Body of pancreas (tissue), 4 donors: ENCODE data around the gene CSTB. TPM values are rescaled to one million over a fixed set of nuclear protein-coding genes. Genes with fewer than 3 reads are reported as not detected.

Experiments
- ATAC-seq: fragments of 150-250 bp; one replicate; pipeline ENCODE4 v1.9.1; 2016
- DNase-seq, 4 donors: peaks; one replicate each; pipeline ENCODE4 v3.0.0-alpha.2; 2019
- H3K27ac ChIP-seq, 4 donors: fragments of 200-600 bp; sonication (generic); 1 replicate in 3 of 4; 2 replicates in 1 of 4; pipeline versions ENCODE4 v1.5.1 to v1.6.1; 2016 to 2019; ENCODE audit warnings: mild to moderate bottlenecking in 1 of 4, mixed read lengths in 1 of 4, moderate library complexity in 1 of 4
- H3K27me3 ChIP-seq, 2 donors: fragments of 200-600 bp; sonication (generic); one replicate each; pipeline ENCODE4 v1.6.0; 2016; ENCODE audit warnings: mild to moderate bottlenecking in 1 of 2
- H3K36me3 ChIP-seq, 2 donors: fragments of 200-600 bp; sonication (generic); replicated peaks in 1 of 2; 2 replicates each; pipeline ENCODE4 v1.5.1; 2016; ENCODE audit warnings: low read depth in 2 of 2; ENCODE audit not compliant: insufficient read depth in 1 of 2
- H3K4me1 ChIP-seq: fragments of 200-600 bp; sonication (generic); one replicate; pipeline ENCODE4 v1.6.0; 2016
- H3K4me3 ChIP-seq, 2 donors: fragments of 200-600 bp; sonication (generic); 1 replicate in 1 of 2; 2 replicates in 1 of 2; pipeline ENCODE4 v1.5.1; 2016 to 2019
- H3K9me3 ChIP-seq, 3 donors: fragments of 200-600 bp; sonication (generic); 1 replicate in 2 of 3; 2 replicates in 1 of 3; pipeline ENCODE4 v1.5.1; 2016
- CTCF ChIP-seq, 7 experiments: fragments of 450-650 bp in 4 of 7; fragments of 200-600 bp in 3 of 7; sonication (generic) in 3 of 7; IDR thresholded peaks; one replicate each; pipeline ENCODE4 v1.5.1; 2016 to 2019; ENCODE audit warnings: antibody characterized with exemption in 7 of 7
- POLR2A ChIP-seq, 3 donors: fragments of 450-650 bp; IDR thresholded peaks; one replicate each; pipeline ENCODE4 v1.6.1; 2016; ENCODE audit warnings: antibody characterized with exemption in 3 of 3, mild to moderate bottlenecking in 2 of 3
- WGBS, 2 donors: methylation state at CpG; one replicate each; pipeline ENCODE4 v1.1.5; 2017; 5-methylcytosine and 5-hydroxymethylcytosine counted together
- intact Hi-C: fragments of 100-400 bp; cut with DNase I; formaldehyde crosslinking; loops from one replicate; pipeline ENCODE4 v1.15.1; 2023
- total RNA-seq, 2 donors: library from RNA; depleted of rRNA; stranded (reverse); fragments of >200 nt; gene quantifications; one replicate each; pipeline ENCODE4 v1.1.0, GENCODE V29; 2016

Gene CSTB
- total RNA-seq, 2 donors from 2014 or later = 8.6 to 11.9 TPM

GRCh38 chr21:43761886-43762285, 14.2 kb downstream of the CSTB start:
- intact Hi-C loops = no loop called here
- Histone ChIP-seq H3K4me3 (no peak overlapping the region), H3K27me3 (no peaks in the 10 kb centered on the region), H3K4me1 (peaks cover 34% of the 10 kb centered on the region), H3K9me3 (no peaks in the 10 kb centered on the region), H3K36me3 (peaks cover 0 to 3% of the 10 kb centered on the region in 2 donors), H3K27ac (no peak overlapping the region)
- no peak for ATAC-seq
- no peak for DNase-seq
- TF ChIP-seq POLR2A (IDR thresholded peaks at IDR 0.05) = no peak
- TF ChIP-seq CTCF (IDR thresholded peaks at IDR 0.05) = no peak
- 97% methylated on average over 18 of the region's 18 CpGs; no CpG with 5 or more reads in 1 of the 2 donors for WGBS, 2 donors

- WGBS, 2 donors = 93 to 95% methylated on average over 17 to 22 of the region's 22 CpGs
- peaks cover 0 to 5% of the 10 kb centered on the region in 2 donors for H3K36me3 ChIP-seq
- TF ChIP-seq POLR2A (IDR thresholded peaks at IDR 0.05) (no peak), CTCF (IDR thresholded peaks at IDR 0.05) (no peak)
- no peaks in the 10 kb centered on the region for H3K9me3 ChIP-seq
- DNase-seq (no peak), ATAC-seq (no peak)
- intact Hi-C loops = no loop called here
- H3K27me3 ChIP-seq = no peaks in the 10 kb centered on the region
- no peak overlapping the region for H3K4me3 ChIP-seq
- no peak overlapping the region for H3K27ac ChIP-seq
- peaks cover 29% of the 10 kb centered on the region for H3K4me1 ChIP-seq
Measured at GRCh38 chr21:43760391-43760958, 15.6 kb downstream of the CSTB start.

- WGBS, 2 donors = 96 to 100% methylated on average over 15 to 19 of the region's 19 CpGs
- intact Hi-C loops = no loop called here
- Histone ChIP-seq H3K36me3 (peaks cover 0 to 5% of the 10 kb centered on the region in 2 donors), H3K9me3 (no peaks in the 10 kb centered on the region), H3K27ac (no peak overlapping the region), H3K4me3 (no peak overlapping the region), H3K4me1 (peaks cover 32% of the 10 kb centered on the region), H3K27me3 (no peaks in the 10 kb centered on the region)
- TF ChIP-seq CTCF (IDR thresholded peaks at IDR 0.05) (no peak), POLR2A (IDR thresholded peaks at IDR 0.05) (no peak)
- ATAC-seq (no peak), DNase-seq (no peak)
Measured at GRCh38 chr21:43759651-43760050, 16.5 kb downstream of the CSTB start.

GRCh38 chr21:43758811-43759210, 17.3 kb downstream of the CSTB start:
- peak overlapping the region in 3 of 4 donors; percentile 30 to 78 (median 75) for H3K27ac ChIP-seq
- H3K27me3 ChIP-seq = no peaks in the 10 kb centered on the region
- intact Hi-C loops = no loop called here
- ATAC-seq (no peak), DNase-seq (no peak)
- 59 to 66% methylated on average over 10 of the region's 10 CpGs for WGBS, 2 donors
- peaks cover 0 to 5% of the 10 kb centered on the region in 2 donors for H3K36me3 ChIP-seq
- TF ChIP-seq CTCF (IDR thresholded peaks at IDR 0.05) (no peak), POLR2A (IDR thresholded peaks at IDR 0.05) (no peak)
- H3K4me3 ChIP-seq = no peak overlapping the region
- peaks cover 37% of the 10 kb centered on the region for H3K4me1 ChIP-seq
- no peaks in the 10 kb centered on the region for H3K9me3 ChIP-seq

GRCh38 chr21:43758111-43758641, 17.9 kb downstream of the CSTB start:
- H3K27me3 ChIP-seq = no peaks in the 10 kb centered on the region
- TF ChIP-seq POLR2A (IDR thresholded peaks at IDR 0.05) (peak in 1 of 3 donors; percentile 25), CTCF (IDR thresholded peaks at IDR 0.05) (no peak)
- peak overlapping the region; percentile 26 to 78 (median 62) for H3K27ac ChIP-seq
- peak in 2 of 4 donors; percentile 40 to 42 for DNase-seq
- WGBS, 2 donors = 36 to 56% methylated on average over 17 to 18 of the region's 18 CpGs
- peaks cover 37% of the 10 kb centered on the region for H3K4me1 ChIP-seq
- peak; percentile 52 for ATAC-seq
- no peaks in the 10 kb centered on the region for H3K9me3 ChIP-seq
- H3K36me3 ChIP-seq = peaks cover 0 to 7% of the 10 kb centered on the region in 2 donors
- no peak overlapping the region for H3K4me3 ChIP-seq
- intact Hi-C loops = no loop called here
